ENCODE data around the gene CAMK2D.
"Not testable (repeated sequence)": the region's sequence is repeated elsewhere in the genome, so short reads cannot be mapped to it uniquely, and the experiment has no call there.

CAMK2D gene

GRCh38 chr4:113727802-113728201 lies 33.7 kb downstream of the CAMK2D start:
- DNase-seq, result no peak

DNA sequence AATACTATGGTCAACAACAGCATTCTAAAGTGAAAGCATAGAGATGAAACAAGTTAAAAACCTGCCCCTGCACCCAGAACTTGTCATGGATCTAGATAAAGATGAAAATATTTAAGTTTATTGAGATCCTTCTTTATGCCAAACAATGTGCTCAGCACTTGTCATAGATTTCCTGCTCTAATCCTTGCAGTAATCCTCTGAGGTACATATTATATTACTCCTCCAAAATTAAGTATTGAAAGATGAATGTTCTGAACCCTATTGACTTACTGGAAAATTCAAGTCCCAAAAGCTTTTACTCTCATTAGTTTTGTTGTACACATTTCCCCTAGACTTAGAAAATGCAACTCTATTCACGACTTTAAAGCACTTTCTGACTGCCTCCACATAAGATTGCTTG lies 35.6 kb downstream of the CAMK2D start:
- DNase-seq, result no peak

DNA sequence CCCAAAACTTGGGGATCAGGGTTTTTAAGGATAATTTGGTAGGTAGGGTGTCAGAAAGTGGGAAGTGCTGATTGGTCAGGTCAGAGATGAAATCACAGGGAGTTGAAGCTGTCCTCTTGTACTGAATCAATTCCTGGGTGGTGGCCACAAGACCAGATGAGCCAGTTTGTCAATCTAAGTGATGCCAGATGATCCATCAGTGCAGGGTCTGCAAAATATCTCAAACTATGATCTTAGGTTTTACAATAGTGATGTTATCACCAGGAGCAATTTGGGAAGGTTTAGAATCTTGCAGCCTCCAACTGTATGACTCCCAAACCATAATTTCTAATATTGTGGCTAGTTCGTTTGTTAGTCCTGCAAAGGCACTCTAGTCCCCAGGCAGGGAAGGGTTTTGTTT lies 43.3 kb downstream of the CAMK2D start:
- DNase-seq, result no peak

- DNase-seq, result no peak
Measured at GRCh38 chr4:113711883-113712662, 49.5 kb downstream of the CAMK2D start.

DNA sequence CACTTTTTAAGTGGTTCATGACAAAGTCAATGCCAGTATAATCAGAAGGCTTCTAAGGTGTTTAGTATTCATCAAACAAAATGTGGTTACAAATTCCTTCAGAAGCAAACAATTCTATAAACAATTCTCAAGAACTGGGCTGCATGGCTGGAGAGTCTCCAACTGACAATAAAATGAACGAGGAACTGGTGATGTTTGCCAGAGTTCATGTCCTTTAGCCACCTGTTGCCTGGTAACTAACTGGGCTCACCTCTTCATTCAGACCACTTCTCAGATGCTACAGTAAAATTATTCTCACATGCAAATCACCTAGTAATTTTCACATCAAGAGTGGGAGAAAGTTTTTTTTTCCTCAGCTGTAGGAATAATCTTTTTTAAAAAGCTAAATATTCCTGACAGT lies 53.3 kb downstream of the CAMK2D start:
- DNase-seq, result no peak

DNA sequence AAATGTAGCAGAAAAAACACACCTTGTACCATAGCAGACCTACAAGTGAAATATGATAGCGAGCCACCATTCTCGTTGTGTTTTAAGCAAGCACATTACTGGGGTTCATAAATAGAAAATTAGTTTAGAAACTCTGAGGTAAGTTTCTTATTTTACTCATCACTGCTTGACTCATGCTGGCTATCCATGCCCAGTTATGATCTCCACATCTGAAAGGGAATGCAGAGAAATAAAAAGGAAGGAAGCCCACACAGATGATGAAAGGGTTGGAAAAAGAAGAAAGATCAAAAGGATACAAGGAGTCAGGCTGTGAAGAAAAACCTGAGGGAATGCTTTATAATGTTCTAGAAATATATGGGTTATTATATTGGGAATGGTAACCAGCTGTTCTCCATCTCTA lies 54.5 kb downstream of the CAMK2D start:
- no peak for DNase-seq

GRCh38 chr4:113705097-113705496 lies 56.4 kb downstream of the CAMK2D start:
- DNase-seq, result not testable (repeated sequence)

DNA sequence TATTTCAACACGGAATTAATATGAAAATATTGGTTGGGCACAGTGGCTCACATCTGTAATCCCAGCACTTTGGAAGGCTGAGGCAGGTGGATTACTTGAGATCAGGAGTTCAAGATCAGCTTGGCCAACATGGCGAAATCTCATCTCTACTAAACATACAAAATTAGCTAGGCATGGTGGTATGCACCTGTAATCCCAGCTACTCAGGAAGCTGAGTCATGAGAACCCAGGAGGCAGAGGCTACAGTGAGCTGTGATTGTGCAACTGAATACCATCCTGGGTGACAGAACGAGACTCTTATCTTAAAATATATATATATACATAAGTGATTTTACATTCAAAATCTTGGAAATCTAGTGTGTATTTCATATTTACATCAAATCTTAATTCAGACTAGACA lies 58.9 kb downstream of the CAMK2D start:
- not testable (repeated sequence) for DNase-seq

DNA sequence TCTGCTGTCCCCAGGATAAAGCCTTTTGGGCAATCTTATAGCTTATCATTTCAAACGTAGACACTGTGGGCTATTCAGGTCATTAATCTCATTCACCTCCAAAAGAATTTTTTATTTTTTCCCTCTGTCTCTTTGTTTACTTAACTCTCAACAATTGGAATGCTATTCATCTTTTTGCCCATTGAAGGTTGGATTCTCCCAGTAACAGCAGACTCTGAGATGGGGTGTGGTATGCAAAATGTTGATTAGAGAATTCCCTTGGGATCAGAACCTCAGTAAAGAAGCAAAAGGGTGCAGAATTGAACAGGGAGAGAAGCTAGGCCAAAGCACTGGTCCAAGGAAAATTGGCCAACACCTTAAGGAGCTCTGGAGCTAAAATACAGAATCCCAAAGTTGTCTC lies 60.4 kb downstream of the CAMK2D start:
- DNase-seq, result no peak

DNA sequence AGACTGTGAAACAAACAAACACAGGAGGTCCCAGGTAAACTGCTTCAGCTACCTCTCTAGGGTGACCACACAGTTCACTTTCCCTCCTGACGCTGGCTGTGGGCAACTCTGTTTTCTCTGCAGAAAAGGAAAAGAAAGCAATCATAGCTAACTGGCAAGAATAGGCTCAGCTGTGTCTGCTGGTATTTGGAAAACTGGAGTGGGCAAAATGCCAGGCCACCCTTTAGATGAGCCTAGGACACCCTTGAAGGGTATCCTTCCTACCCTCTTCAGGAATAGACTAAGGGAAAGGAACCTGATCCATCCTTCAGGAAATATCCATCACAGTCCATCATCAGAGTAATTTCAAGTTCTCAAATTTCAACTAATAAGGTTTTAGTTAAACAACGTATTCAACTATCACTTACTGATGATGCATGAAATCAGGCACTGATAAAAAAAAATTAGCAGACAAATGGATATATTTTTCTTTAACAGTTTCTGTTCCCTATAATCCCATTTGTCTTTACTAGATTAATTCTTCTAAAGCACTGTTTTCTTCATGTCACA lies 60.9 kb downstream of the CAMK2D start:
- no peak for DNase-seq

DNA sequence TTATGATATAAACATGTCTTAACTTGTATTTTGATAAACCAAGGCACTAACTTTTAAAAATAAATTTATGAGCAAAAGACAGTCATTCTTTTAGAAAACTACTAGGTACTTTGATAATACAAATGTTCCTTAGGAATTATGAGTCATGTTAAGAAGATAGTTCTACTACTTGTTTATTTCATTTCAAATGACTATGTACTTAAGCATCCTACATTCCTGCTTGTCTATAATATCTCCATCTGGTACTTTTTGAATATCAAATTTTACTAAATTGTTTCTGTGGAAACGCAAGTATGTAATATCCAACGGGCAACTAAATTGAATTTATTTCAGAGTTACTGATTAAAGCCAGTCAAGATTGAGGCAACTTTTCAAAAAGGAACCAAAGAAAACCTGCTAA lies 61.8 kb downstream of the CAMK2D start:
- no peak for DNase-seq

- DNase-seq, result no peak
Measured at GRCh38 chr4:113697429-113697828, 64.1 kb downstream of the CAMK2D start.

DNA sequence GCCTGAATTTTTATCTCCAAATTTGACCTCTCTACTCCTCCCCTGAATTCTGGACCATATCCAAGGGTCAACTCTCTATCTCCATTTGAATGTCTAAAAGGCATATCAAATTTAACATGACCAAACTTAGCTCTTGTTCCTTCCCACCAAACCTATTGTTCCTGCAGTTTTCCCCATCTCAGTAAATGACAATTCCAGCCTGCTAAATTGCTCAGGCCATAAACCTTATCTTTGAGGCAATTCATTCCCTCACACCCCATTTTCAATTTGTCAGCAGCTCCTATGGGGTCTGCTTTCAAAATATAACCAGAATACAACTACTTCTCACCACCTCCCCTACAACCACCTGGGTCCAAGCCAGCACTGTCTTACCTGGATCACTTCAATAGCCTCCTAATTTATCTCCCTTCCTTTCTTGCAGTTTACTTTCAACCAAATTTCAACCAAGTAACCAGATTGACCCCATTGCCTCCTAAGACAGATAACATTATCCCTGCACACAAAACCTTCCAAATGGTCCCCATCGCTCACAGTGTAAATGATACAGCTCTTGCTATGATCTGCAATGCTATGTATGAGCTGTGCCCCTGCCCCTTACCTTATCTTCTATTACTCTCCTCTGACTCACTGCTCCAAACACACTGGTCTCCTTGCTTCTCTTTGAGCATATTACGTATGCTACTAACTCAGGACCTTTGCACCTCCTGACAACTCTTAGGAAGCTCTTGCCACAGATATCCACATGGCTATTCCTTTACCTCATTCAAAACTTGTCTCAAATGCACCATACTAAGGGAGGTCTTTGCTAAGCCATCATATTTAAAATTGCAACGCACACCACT lies 66.0 kb downstream of the CAMK2D start:
- no peak for DNase-seq

DNA sequence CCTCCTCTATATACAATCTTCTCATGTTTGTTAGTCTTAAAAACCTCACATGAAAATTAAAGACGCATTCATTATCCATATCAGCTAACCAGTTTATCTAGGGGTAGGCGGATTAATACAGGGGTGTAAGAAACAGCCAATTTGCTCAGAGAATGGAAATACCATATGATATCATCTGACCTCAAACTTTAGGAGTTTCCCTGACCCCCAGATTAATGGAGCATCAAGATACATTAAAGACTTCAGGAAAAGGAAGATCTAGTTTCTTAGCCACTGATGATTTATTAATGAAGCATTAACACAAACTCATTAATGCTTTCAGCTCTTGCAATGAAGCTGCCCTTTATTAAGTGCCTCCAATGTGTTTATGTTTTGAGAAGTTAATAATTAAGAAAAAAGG lies 67.5 kb downstream of the CAMK2D start:
- no peak for DNase-seq

DNA sequence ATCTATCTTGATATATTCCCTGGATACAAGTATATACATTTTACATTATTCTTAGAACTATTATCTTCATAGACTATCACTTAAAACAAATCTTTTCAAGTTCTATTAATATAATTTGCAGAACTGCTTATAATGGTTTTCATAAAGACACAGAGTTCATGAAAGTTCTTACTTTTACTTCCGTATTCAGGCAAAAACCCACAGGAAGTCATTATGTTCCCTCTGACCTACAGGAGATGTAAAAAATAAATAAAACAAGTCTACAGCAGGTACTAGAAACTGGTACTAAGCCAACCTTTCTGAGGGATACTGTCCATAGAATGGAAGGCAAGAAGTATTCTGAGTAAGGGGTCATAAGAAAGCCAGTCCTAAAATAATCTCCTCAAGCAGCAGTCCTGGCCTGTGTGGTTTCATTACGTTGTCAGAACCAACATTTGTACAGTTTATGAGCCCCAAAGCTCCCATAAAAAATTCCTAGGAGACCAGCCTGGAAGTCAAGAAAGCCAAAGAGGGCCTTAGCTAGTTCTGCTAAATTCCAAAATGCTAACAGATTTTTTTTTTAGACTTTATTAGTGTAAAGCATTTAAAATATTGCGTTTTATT lies 68.6 kb downstream of the CAMK2D start:
- DNase-seq, result no peak

DNA sequence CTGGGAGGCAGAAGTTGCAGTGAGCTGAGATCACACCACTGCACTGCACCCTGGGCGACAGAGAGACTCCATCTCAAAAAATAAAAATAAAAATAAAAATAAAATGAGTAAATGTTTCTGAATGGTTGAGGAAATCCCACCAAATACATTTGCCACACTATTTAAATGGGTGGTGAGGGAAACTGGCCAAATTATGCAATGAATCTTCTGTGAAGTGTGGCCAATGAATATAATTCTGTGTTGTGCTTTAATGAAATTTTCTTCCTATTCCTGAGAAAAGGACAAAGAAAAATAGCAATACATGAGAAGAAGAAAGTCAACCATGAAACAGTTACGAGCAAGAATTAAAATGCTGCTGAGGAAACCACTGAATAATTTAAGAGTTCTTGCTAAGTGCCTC lies 69.9 kb downstream of the CAMK2D start:
- DNase-seq, result no peak

DNA sequence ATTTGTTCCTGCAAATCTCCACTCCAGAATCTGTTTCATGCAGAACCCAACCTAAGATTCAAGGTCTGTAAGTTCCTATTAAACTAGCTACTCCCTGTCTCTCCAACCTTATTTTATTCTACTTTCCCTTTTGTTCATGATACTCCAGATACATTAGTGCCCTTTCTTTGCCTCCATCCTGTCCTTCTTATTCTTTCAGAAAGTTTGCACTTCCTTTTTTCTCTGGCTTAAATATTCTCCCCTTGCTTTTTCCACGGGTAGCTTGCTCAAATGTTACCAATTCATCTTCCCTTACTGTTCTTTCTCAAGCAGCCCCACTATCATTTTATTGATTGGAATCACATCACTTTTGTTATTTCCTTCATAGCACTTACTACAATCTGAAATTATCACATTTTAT lies 72.1 kb downstream of the CAMK2D start:
- no peak for DNase-seq

DNA sequence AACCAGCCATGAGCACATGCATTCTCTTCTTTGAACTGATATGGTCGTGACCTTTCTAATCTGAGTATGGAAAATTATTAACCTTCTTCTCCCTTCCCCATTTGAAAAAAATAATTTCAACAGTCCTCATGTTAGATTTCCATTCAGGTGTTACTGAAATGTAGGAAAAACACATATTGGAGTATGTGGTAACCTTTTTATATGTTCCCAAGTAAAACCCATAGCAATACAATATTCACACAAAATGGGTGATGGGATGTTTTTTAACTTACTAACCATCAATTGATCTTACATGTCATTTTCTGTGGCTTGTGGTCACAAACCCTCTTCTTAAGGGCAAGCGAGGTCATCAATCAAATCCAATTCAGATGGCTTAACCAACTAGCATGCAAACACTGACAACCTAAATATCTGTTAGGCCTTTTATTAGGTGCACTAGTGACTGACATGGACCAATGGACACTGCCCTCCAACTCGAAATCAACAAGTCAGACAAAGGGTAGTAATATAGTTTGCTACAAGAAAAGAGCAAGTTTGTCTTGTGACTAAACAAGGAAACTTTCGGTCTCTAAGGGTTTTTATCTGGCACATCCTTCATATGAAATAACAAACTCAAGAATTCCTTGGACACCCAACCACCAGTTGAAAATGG lies 74.3 kb downstream of the CAMK2D start:
- no peak for DNase-seq

GRCh38 chr4:113685157-113685556 lies 76.4 kb downstream of the CAMK2D start:
- not testable (repeated sequence) for DNase-seq

DNA sequence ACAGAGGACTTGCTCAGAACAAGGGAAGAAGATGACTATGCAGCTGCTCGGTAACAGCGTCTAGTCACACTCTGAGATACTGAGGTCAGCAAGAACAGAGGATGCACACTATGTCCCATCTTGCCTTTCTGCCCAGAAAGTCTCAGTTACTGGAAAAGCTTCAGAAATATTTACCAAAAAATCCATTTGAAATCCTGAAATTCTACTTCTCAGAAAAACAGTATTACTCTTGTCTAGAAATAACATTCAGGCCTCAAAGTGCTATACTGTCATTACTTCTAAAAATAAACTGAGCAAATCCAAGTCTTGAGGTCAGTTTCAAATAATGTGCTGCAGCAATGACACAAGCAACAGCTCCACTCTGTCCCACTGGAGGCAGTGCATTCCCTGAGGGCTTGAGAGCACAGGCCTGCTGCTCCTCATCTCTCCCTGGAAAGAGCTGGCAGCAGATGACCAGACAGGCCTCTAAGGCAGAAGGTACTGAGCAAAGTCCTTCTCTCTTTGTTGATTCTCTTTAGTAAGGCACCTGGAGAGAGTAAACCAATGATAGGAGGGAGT lies 76.9 kb downstream of the CAMK2D start:
- DNase-seq, result no peak

DNA sequence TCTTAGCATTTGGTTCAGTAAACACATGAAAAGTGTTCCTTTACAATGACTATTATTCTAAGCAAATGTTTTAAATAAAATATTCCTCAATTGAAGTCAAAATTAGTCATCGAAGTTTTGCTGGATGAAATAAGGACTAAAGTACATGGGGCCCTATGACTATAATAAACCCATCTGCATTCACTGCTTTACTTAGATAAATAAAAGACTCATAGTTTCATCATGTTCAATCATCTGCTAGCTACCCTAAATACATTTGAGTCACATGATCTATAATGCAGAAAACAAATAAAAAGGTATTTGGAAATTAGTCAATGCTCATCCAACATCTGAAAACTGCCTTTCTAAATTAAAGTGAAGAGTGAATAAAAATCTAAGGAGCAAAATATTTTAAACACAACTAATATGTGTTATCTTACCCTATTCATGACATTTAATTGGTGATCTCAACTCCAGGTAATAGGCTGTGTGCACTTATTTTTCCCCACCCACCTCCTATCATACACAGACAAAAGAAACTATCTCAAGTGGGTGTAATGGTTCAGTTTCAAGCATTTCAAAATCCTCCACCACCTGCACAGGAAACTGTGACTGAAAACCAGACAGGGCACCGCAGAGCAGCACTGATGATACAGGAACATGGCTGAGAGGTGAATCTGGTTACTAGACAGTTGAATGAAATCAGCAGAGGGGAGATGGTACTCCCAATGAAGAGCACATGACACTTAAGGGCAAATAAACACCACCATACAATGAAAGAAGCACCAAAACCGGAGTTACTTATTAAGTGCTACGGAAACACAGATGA lies 78.6 kb downstream of the CAMK2D start:
- DNase-seq, result no peak

GRCh38 chr4:113678641-113679040 lies 82.9 kb downstream of the CAMK2D start:
- no peak for DNase-seq

Measured in NCI-H1930 (cell line).